ENCODE data around the gene TDRD7.

DNA sequence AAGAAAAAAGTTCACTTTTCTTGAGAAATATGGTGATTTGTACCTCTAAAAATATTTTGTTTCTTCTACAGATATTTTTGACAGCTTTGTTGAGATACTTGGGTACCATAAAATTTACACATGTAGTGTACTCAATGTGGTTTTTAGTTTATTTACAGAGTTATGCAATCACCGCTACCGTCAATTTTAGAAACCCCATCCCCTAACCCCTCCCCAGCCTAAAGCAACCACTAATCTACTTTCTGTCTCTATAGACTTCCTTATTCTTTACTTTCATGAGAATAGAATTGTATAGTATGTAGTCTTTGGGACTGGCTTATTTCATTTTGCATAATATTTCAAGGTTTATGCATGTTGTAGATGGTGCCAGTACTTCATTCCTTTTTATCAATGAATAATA lies 45.0 kb upstream of the TDRD7 start:
- TF ChIP-seq, protein P1, sequence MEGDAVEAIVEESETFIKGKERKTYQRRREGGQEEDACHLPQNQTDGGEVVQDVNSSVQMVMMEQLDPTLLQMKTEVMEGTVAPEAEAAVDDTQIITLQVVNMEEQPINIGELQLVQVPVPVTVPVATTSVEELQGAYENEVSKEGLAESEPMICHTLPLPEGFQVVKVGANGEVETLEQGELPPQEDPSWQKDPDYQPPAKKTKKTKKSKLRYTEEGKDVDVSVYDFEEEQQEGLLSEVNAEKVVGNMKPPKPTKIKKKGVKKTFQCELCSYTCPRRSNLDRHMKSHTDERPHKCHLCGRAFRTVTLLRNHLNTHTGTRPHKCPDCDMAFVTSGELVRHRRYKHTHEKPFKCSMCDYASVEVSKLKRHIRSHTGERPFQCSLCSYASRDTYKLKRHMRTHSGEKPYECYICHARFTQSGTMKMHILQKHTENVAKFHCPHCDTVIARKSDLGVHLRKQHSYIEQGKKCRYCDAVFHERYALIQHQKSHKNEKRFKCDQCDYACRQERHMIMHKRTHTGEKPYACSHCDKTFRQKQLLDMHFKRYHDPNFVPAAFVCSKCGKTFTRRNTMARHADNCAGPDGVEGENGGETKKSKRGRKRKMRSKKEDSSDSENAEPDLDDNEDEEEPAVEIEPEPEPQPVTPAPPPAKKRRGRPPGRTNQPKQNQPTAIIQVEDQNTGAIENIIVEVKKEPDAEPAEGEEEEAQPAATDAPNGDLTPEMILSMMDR (IDR thresholded peaks at IDR 0.05; ENCODE audit: insufficient read depth, low read depth, low read length), result no peak
- no peak for TF ChIP-seq EZH2 (IDR thresholded peaks at IDR 0.05; ENCODE audit: insufficient read depth, low read length)
